Psoas muscle (tissue), 8 donors: ENCODE results near the gene SCUBE1. TPM values are rescaled to one million over a fixed set of nuclear protein-coding genes. Genes with fewer than 3 reads are reported as not detected.
A peak's percentile ranks its signal among the peaks of the same experiment; 100 is the strongest.

Experiments
- ATAC-seq, 4 donors: fragments of 200-7000 bp; cut with Tn5 transposase; one replicate each; pipeline ENCODE4 v1.9.1; 2020; ENCODE audit warnings: moderate library complexity in 3 of 4, mild to moderate bottlenecking in 2 of 4
- DNase-seq, 2 donors: peaks; one replicate each; pipeline ENCODE4 v3.0.0-alpha.2; 2020
- H3K27ac ChIP-seq: fragments of 200-600 bp; one replicate; pipeline ENCODE4 v1.8.0; 2022
- H3K27me3 ChIP-seq, 3 donors: fragments of 200-600 bp in 1 of 3; one replicate each; pipeline versions ENCODE4 v1.6.1 to v1.8.0; 2013 to 2022; ENCODE audit warnings: low read length in 2 of 3, mild to moderate bottlenecking in 2 of 3, moderate library complexity in 1 of 3; ENCODE audit not compliant: insufficient read depth in 3 of 3
- H3K36me3 ChIP-seq, 2 donors: fragments of 200-600 bp in 1 of 2; one replicate each; pipeline versions ENCODE4 v1.6.1 to v1.8.0; 2013 to 2022; ENCODE audit warnings: low read depth in 1 of 2, mild to moderate bottlenecking in 1 of 2, moderate library complexity in 1 of 2; ENCODE audit not compliant: insufficient read depth in 1 of 2
- H3K4me1 ChIP-seq: fragments of 200-600 bp; one replicate; pipeline ENCODE4 v1.8.0; 2022
- H3K4me3 ChIP-seq: fragments of 200-600 bp; one replicate; pipeline ENCODE4 v1.8.0; 2022; ENCODE audit warnings: mild to moderate bottlenecking
- H3K9me3 ChIP-seq: fragments of 200-600 bp; one replicate; pipeline ENCODE4 v1.8.0; 2022
- WGBS, 3 donors: extraction: QIAGEN DNeasy Blood & Tissue Kit; methylation state at CpG; one replicate each; pipeline versions ENCODE4 v1.1.6 to v1.1.7; 2013; 5-methylcytosine and 5-hydroxymethylcytosine counted together
- intact Hi-C, 2 donors: fragments of 100-400 bp; cut with DNase I; formaldehyde crosslinking; loops; one replicate each; pipeline versions ENCODE4 v1.11.0 to v1.14.2; 2022
- polyA plus RNA-seq, 3 donors: library from polyadenylated mRNA; stranded (reverse); fragments of 200-250 nt; gene quantifications; one replicate each; pipeline ENCODE4 v1.2.3, GENCODE V29; 2013
- total RNA-seq, 4 donors: library from RNA; stranded (reverse); fragmentation: NEBNext Ultra II Directional in 2 of 4; extraction: Animal tissue kit (Norgen Biotek cat#: 25700) in 2 of 4; gene quantifications; one replicate each; pipeline versions ENCODE4 v1.2.1 to v1.2.4, GENCODE V29; 2021 to 2023
- TF ChIP-seq, protein P1 (sequence below): fragments of 200-600 bp; IDR thresholded peaks from one replicate; pipeline ENCODE4 v1.8.0; 2022; ENCODE audit warnings: antibody characterized with exemption
- donor health status: healthy with polysubstance abuse.
- donor health status: DM: no; HTN: no; CAD: no; lungs with moderate emphysema.
- donor health status: Bipolar disorder and iron deficiency.
- donor health status: healthy.
- donor health status: DM: yes; HTN: yes; CAD: no.
- donor health status: DM: no; HTN: no; CAD: no.
- donor health status: DM: no; HTN: no; CAD: no.
- donor health status: DM: yes; HTN: yes; CAD: no.

Gene SCUBE1
- total and polyA plus RNA-seq, 7 donors, result 0.04 to 0.19 (median 0.08) TPM

DNA sequence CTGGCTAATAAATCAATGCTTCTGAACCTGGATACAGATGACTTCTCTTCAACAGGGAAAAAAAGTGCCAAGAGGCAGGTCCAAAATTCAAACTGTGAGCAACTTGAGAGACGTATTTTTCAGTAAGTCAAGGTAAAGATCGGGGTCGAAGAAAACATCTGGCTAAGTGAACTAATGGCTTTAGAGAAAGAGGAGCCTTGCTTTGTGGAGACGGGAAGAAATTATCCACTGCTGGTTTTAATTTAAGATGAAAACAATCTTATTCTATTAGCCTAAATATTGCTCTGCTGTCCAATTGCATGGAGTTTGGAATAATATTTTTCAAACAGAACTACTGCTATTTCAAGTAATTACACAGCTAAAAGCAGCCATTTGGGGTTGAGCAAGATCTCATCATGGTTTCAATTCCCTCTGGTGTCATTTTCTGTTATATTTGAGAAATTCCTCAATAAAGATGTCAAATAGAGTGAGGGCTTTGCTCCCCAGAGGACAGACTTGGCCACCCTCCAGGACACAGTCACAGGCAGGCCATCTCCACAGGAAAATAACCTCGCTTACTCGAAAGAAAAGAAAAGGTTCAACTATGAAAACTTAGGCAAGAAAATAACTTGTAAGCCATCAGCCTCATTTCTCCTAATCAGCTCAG lies 29.8 kb downstream of the SCUBE1 start:
- H3K27ac ChIP-seq, result no peak overlapping the region
- DNase-seq, result peak; percentile 76 to 91
- ATAC-seq, result peak in 1 of 4 donors; percentile 62
- no peaks in the 10 kb centered on the region for H3K9me3 ChIP-seq
- H3K27me3 ChIP-seq, result peaks cover 0 to 10% (median 0%) of the 10 kb centered on the region in 3 donors
- no peak overlapping the region for H3K4me3 ChIP-seq
- no peaks in the 10 kb centered on the region for H3K36me3 ChIP-seq
- intact Hi-C loops, result no loop called here
- TF ChIP-seq, protein P1, sequence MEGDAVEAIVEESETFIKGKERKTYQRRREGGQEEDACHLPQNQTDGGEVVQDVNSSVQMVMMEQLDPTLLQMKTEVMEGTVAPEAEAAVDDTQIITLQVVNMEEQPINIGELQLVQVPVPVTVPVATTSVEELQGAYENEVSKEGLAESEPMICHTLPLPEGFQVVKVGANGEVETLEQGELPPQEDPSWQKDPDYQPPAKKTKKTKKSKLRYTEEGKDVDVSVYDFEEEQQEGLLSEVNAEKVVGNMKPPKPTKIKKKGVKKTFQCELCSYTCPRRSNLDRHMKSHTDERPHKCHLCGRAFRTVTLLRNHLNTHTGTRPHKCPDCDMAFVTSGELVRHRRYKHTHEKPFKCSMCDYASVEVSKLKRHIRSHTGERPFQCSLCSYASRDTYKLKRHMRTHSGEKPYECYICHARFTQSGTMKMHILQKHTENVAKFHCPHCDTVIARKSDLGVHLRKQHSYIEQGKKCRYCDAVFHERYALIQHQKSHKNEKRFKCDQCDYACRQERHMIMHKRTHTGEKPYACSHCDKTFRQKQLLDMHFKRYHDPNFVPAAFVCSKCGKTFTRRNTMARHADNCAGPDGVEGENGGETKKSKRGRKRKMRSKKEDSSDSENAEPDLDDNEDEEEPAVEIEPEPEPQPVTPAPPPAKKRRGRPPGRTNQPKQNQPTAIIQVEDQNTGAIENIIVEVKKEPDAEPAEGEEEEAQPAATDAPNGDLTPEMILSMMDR, result no peak
- 66 to 69% (median 69%) methylated on average over 6 of the region's 6 CpGs for WGBS, 3 donors
- no peaks in the 10 kb centered on the region for H3K4me1 ChIP-seq

DNA sequence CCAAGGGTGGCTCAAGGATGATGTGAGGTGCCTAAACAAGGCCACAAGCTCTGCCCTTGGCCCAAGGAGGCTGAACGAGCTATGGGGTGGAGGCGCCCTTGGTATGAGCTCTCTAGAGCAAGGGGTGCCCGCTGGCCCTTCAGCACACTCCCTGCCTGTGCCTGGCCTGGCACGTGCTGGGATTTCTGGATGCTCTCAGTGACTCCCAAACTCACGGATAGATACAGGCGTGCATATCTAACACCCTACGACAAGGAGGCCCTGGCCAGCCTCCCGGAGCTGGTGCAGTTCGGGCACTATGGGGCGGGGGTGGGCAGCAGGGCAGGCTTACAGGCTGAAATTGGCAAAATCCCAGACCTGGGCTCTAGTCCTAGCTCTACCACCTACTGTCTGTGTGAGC lies 30.6 kb downstream of the SCUBE1 start:
- H3K9me3 ChIP-seq, result no peaks in the 10 kb centered on the region
- TF ChIP-seq, protein P1, result no peak
- DNase-seq (no peak), ATAC-seq (no peak)
- intact Hi-C loops, result no loop called here
- WGBS, 3 donors, result 79 to 86% (median 80%) methylated on average over 10 of the region's 10 CpGs
- H3K27me3 ChIP-seq, result peaks cover 0 to 7% (median 0%) of the 10 kb centered on the region in 3 donors
- no peaks in the 10 kb centered on the region for H3K4me1 ChIP-seq
- H3K4me3 ChIP-seq, result no peak overlapping the region
- no peak overlapping the region for H3K27ac ChIP-seq
- H3K36me3 ChIP-seq, result no peaks in the 10 kb centered on the region

DNA sequence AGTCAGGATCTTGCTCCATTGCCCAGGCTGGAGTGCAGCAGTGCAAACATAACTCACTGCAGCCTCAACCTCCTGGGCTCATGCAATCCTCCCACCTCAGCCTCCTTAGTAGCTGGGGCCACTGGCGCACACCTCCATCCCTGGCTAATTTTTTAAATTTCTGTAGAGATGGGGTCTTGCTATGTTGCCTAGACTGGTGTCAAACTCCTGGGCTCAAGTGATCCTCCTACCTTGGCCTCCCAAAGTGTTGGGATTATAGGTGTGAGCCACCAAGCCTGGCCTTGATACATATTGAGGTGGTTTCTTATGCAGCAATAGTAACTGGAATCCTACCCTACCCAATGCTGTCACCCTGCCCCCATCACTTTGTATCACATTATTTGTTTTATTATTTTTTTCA lies 32.4 kb downstream of the SCUBE1 start:
- DNase-seq (no peak), ATAC-seq (no peak)
- Histone ChIP-seq H3K27ac (no peak overlapping the region), H3K9me3 (no peaks in the 10 kb centered on the region), H3K27me3 (peaks cover 0 to 4% (median 0%) of the 10 kb centered on the region in 3 donors), H3K4me3 (no peak overlapping the region), H3K4me1 (no peaks in the 10 kb centered on the region), H3K36me3 (no peaks in the 10 kb centered on the region)
- intact Hi-C loops, result no loop called here
- 96 to 100% (median 100%) methylated on average over 1 of the region's 1 CpG for WGBS, 3 donors
- TF ChIP-seq, protein P1, result no peak

DNA sequence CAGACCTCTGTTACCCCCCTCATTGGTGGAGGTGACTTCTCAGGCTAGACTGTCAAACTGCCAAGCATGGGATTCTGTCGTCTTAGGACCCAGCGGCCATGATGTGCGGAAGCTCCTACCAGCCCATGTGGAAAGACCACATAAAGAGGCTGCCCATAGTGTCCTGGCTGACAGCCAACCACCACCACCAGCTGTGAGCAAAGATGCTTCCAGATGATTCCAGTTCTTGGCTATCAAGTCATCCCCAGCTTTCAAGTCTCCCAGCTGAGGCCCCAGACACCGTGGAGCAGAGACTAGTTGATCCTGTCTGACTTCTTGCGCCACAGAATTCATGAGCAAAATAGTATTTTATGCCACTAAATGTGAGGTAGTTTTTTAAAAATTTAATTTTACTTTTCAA lies 32.9 kb downstream of the SCUBE1 start:
- 69 to 75% (median 75%) methylated on average over 5 of the region's 5 CpGs for WGBS, 3 donors
- Histone ChIP-seq H3K27me3 (peaks cover 0 to 4% (median 0%) of the 10 kb centered on the region in 3 donors), H3K9me3 (no peaks in the 10 kb centered on the region), H3K27ac (no peak overlapping the region), H3K4me1 (no peaks in the 10 kb centered on the region), H3K36me3 (no peaks in the 10 kb centered on the region), H3K4me3 (no peak overlapping the region)
- TF ChIP-seq, protein P1, result no peak
- DNase-seq, result no peak
- no peak for ATAC-seq
- intact Hi-C loops, result no loop called here

DNA sequence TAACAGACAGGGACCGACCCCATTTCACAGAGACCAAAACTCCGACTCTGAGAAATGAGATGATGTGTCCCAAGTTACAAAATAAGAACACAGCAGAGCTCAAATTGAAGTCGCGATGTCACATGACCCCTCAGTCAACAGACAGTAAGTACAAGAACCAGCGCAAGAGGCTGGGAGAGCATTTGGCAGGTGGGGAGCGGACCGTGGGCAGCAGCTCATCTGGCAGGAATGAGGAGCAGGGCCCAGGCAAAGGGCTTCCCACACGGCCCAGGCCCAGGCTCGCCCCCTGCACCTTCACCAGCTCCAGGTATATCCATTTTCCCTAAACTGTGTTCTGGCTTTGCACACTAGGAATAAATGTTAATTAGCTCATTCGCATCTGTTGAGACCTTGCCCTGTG lies 34.3 kb downstream of the SCUBE1 start:
- Histone ChIP-seq H3K4me1 (no peaks in the 10 kb centered on the region), H3K27me3 (peaks cover 0 to 4% (median 0%) of the 10 kb centered on the region in 3 donors), H3K9me3 (no peaks in the 10 kb centered on the region), H3K4me3 (no peak overlapping the region), H3K36me3 (no peaks in the 10 kb centered on the region), H3K27ac (no peak overlapping the region)
- 62 to 80% (median 66%) methylated on average over 10 of the region's 10 CpGs for WGBS, 3 donors
- no peak for ATAC-seq
- DNase-seq, result no peak
- TF ChIP-seq, protein P1, result no peak
- intact Hi-C loops, result no loop called here
